HL-60/S4 treated with retinoic acid at 250 ng/mL for 4 days and 3 days (cell line): Measurements from ENCODE around the gene C4BPB.
"Not testable (repeated sequence)": the region's sequence is repeated elsewhere in the genome, so short reads cannot be mapped to it uniquely, and the experiment has no call there.

ENCODE experiments used
- in situ Hi-C: fragments of 300-500 bp; cut with MboI; formaldehyde crosslinking; loops from 2 replicates; pipeline ENCODE4 v1.7.0; 2022; ENCODE audit warnings: low sequenced_read_pairs

C4BPB gene

GRCh38 chr1:207088701-207089626 is at the start of gene C4BPB:
C4BPB (plus strand) TSS chr1:207088860; CDS start chr1:207089532, 672 bp downstream.
- in situ Hi-C loops: no loop called here

- in situ Hi-C loops: no loop called here
Observed at GRCh38 chr1:207039380-207040180, 49.1 kb upstream of the C4BPB start.

GRCh38 chr1:207040181-207040533 is 48.5 kb upstream of the C4BPB start:
- in situ Hi-C loops: no loop called here

DNA sequence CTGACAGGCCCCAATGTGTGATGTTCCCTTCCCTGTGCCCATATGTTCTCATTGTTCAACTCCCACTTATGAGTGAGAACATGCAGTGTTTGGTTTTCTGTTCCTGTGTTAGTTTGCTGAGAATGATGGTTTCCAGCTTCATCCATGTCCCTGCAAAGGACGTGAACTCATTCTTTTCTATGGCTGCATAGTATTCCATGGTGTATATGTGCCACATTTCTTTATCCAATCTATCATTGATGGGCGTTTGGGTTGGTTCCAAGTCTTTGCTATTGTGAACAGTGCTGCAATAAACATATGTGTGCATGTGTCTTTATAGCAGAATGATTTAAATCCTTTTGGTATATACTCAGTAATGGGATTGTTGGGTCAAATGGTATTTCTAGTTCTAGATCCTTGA is 47.3 kb upstream of the C4BPB start:
- in situ Hi-C loops: not testable (repeated sequence)

DNA sequence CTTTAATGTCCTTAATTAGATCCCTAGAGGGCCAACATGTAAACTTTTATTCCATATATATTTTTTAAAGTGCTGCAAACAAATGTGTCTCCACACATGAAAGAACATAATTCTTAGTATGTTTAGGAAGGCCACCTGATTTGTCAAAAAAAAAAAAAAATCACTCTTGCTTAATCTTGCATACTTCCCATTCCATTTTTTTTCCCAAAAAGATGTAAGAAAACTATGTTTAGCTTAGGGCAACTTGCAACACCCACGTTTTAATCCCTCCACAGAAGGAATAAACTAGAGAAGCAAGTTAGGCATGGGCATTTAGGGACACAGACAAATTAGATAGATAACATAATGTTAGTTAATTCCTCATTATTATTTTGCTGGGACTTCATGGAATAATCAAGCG is 43.2 kb upstream of the C4BPB start:
- in situ Hi-C loops: no loop called here

DNA sequence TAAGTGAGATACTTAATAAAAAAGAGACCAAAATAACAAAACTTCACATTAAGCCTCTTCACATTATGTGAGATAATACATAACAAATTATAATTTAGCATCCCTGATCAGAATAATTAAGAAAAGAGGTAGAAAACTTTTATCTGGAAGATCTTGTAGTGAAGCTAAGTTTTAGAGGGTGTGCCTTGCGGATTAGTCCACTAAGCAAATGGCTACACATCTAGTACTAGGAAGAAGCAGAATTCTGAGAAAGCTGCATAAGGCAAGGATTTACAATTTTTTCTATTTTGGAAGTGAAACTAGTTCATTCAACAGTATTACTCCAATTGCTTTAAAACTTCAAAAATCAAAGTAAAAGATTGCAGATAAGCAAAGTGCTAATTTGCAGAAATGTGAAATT is 41.2 kb upstream of the C4BPB start:
- in situ Hi-C loops: no loop called here

DNA sequence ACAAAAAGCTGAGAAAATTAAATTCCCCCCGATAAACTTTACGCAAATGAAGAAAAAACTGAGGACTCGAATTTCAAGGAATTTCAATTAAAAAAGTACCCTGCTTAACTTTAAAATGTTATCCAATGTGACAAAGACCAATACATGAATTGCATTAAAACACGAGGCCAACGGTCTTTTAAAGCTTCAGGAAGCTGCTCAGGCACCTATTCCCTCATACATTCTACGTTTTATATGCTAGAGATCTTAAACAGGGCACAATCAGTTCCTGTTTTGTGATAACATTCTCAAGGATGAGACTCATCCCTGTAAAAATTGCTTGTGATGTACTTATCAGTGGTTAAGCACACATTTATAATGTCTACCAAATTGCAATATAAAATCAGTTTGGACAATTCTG is 40.6 kb upstream of the C4BPB start:
- in situ Hi-C loops: no loop called here

DNA sequence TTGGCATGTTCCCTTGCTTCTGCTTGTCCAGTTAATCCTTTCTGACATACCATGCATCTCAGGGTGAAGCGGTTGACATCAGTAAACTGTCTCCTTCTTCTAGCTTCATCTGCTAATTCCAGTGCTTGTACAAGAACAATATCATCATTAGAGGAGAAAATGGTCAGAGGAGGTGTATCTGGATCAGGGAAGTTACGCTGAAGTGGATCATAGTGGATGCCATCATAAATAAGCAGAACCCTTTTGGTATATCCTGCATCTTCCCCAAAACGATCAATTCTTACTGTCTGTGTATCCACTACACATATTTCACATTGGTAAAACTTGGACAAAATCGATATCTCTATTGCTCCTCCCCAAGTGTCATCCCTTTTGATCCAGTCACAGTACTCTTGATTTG is 39.6 kb upstream of the C4BPB start:
- in situ Hi-C loops: no loop called here

DNA sequence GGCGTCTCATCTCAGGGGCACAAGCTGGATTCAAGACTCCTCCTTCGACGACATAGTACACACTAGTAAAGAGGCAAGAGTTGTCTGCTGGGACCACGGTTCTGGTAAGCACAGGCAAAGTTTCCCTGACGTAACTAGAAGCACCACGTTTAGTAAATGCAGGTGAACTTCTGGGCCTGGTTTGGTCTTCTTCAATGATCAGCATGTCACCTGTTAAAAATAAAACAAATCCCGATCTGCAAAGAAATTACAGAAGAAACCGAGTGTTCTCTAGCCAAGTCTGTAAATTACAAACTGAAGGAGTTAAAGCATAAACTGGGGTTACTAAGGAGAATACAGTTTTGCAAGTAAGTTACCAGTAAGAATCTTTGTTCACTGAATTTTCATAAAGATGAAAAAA is 39.1 kb upstream of the C4BPB start:
- in situ Hi-C loops: no loop called here

GRCh38 chr1:207049974-207050391 is 38.7 kb upstream of the C4BPB start:
- in situ Hi-C loops: no loop called here

GRCh38 chr1:207050480-207051190 is 38.0 kb upstream of the C4BPB start:
- in situ Hi-C loops: no loop called here

DNA sequence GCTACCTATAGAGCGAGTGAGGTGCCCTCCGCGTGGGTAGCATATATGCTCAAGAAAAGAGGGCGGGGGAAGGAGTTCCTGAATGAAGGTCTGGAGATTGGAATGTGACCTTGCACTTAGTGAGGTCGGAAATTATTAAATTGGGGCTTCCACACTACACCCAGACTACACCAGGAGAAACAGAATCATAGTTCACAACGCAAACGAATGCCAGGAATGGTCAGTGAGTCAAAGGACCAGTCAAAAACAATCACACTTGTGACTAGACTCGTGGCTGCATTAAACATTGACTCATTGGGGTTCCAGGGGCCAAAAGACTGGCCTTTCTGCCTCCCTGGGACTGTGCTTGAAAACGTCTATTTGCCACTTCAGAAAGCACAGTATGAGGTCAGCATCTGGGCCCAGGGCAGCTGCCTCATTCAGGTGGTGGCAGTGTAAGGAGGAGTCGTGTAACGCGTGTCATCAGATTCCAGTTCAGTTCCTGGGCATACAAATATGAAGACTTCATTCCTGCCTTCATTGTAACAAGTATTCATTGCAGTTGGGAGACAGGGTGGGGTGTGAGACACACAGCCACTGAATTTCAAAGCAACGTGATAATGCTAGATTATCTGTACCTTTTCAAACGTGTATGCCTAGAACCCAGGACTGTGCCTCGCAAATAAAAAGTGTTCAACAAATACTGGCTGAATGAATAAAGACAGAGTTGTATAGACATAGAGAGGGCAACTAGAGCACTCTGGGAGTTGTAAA is 37.3 kb upstream of the C4BPB start, which contains the start of gene YOD1:
Gene YOD1, minus strand, starts transcription at position 18 of the 753 bp plus-strand sequence. CDS start 178 bp downstream, outside the sequence.
- in situ Hi-C loops: no loop called here

GRCh38 chr1:207052911-207053769 is 35.5 kb upstream of the C4BPB start, which contains the start of gene PFKFB2:
PFKFB2 (plus strand) TSS chr1:207053275; CDS start chr1:207054718, 1,443 bp downstream.
- in situ Hi-C loops: no loop called here

DNA sequence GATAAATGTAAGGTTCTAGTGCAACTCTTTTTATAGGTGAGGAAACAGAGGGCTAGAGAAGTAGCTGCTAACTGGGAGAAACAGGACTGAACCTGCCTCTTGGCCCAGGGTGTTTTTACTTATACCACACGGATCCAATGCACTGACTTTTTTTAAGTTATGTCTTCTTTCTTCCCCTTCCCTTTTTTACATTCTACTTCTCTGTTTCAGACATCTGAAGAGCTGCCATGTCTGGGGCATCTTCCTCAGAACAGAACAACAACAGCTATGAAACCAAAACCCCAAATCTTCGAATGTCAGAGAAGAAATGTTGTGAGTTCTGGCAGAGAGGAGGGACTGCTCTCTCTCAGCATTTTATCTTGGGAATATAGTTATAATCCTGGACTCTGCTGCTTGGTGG is 34.2 kb upstream of the C4BPB start:
- in situ Hi-C loops: no loop called here

DNA sequence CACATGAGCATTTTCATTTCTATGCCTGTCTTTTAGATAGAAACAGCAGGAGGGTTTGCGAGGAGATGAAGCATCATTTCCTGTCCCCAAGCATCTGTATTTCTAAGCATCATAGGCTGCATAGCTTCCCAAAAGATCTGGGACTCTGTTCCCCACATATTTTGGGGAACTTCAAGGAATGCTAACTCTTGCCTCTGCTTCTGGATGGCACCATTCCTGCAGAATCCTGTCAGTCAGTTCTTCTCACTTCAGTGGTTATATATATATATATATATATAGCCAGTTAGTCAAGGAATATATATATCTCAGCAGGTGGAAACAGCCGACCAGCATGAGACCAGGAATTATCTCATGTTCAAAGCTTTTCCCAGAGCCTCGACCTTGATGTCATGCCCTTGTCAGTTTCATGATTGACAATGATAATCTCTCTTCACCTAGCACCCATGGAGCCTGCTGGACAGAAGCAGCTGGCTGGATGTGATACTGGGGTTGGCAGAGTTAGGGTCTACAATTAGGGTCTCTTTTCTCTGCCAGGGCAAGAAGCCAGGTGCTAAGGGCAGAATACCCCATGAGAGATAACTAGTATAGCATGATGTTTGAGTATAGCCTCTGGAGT is 33.2 kb upstream of the C4BPB start:
- in situ Hi-C loops: no loop called here

- in situ Hi-C loops: no loop called here
Observed at GRCh38 chr1:207056673-207057072, 32.0 kb upstream of the C4BPB start.

- in situ Hi-C loops: no loop called here
Observed at GRCh38 chr1:207058252-207058651, 30.4 kb upstream of the C4BPB start.

- in situ Hi-C loops: no loop called here
Observed at GRCh38 chr1:207058878-207059867, 29.5 kb upstream of the C4BPB start.
